ENCODE data around the gene STARD8. TPM values are rescaled to one million over a fixed set of nuclear protein-coding genes. Genes with fewer than 3 reads are reported as not detected.

Gene STARD8
- total RNA-seq, 1 donor: 1.4 TPM

DNA sequence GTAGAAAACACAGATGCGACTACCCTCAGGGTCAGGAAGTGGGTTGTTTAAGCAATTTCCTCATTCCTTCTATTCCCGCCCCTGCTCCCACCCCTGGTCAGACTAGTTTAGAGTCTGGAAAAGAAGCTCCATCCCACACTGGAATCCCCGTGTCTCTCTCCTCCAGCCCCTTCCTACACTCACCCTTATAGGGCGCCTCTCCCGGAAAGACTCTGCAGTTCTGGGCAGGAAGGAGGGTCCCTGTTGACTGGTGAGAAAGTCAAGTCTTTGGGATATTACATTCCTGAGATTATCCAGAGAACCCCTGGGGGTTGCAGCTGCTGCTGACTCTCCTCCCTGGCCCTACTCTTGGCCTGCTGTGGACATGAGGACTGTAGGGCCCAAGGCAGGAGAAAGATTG lies 11.9 kb downstream of the STARD8 start:
- H3K9me3 ChIP-seq (ENCODE audit: low read depth, low read length): no peaks in the 10 kb centered on the region
- peak overlapping the region; percentile 36 for H2AFZ ChIP-seq (ENCODE audit: low read length)
- H3K27me3 ChIP-seq (ENCODE audit: insufficient read depth, low read length): peaks cover 8% of the 10 kb centered on the region
- no peaks in the 10 kb centered on the region for H3K36me3 ChIP-seq (ENCODE audit: insufficient read depth, low read length)
- no peak for DNase-seq (ENCODE audit: insufficient read length, low spot score, missing footprints)
- no peak overlapping the region for H3K4me2 ChIP-seq (ENCODE audit: insufficient read depth, low read length)
- H3K27ac ChIP-seq (ENCODE audit: low read depth, low read length): no peak overlapping the region
- H4K20me1 ChIP-seq (ENCODE audit: insufficient read depth, low read length): no peaks in the 10 kb centered on the region
- H3K4me1 ChIP-seq (ENCODE audit: insufficient read depth, low read length): peaks cover 11% of the 10 kb centered on the region
- no peak for TF ChIP-seq CTCF (IDR thresholded peaks at IDR 0.05; ENCODE audit: extremely low read depth, low read depth, low read length)
- H3K4me3 ChIP-seq (ENCODE audit: insufficient read depth, low read length): no peak overlapping the region
- no peaks in the 10 kb centered on the region for H3K79me2 ChIP-seq (ENCODE audit: insufficient read depth, low read length)

DNA sequence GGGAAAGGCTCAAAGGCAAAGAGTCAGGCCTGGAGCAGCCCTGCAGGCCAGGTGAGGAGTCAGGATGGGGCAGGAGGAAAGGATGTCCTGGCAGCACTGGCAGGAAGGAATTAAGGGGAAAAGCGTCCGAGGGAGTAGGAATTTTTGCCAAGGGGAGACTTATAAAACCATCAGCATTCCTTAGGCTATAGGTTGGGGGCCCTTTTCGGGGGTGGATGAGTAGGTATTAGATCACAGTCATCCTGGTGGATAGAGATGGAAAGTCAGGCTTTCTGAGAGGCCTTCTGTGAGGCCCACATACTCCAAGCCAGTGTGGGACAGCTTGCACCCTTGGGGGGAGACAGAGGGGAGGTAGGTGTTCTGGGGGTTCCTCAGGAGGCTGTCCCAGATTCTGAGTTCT lies 12.3 kb downstream of the STARD8 start:
- no peak for DNase-seq (ENCODE audit: insufficient read length, low spot score, missing footprints)
- Histone ChIP-seq H3K9me3 (ENCODE audit: low read depth, low read length) (no peaks in the 10 kb centered on the region), H3K4me3 (ENCODE audit: insufficient read depth, low read length) (no peak overlapping the region), H3K27ac (ENCODE audit: low read depth, low read length) (no peak overlapping the region), H4K20me1 (ENCODE audit: insufficient read depth, low read length) (no peaks in the 10 kb centered on the region), H3K4me2 (ENCODE audit: insufficient read depth, low read length) (no peak overlapping the region), H3K27me3 (ENCODE audit: insufficient read depth, low read length) (peaks cover 10% of the 10 kb centered on the region), H2AFZ (ENCODE audit: low read length) (peak overlapping the region; percentile 36), H3K36me3 (ENCODE audit: insufficient read depth, low read length) (no peaks in the 10 kb centered on the region), H3K79me2 (ENCODE audit: insufficient read depth, low read length) (no peaks in the 10 kb centered on the region), H3K4me1 (ENCODE audit: insufficient read depth, low read length) (peaks cover 11% of the 10 kb centered on the region)
- TF ChIP-seq CTCF (IDR thresholded peaks at IDR 0.05; ENCODE audit: extremely low read depth, low read depth, low read length): no peak

- no peaks in the 10 kb centered on the region for H3K79me2 ChIP-seq (ENCODE audit: insufficient read depth, low read length)
- no peaks in the 10 kb centered on the region for H4K20me1 ChIP-seq (ENCODE audit: insufficient read depth, low read length)
- TF ChIP-seq CTCF (IDR thresholded peaks at IDR 0.05; ENCODE audit: extremely low read depth, low read depth, low read length): no peak
Observed at GRCh38 chrX:68660746-68661145, 13.3 kb downstream of the STARD8 start.

DNA sequence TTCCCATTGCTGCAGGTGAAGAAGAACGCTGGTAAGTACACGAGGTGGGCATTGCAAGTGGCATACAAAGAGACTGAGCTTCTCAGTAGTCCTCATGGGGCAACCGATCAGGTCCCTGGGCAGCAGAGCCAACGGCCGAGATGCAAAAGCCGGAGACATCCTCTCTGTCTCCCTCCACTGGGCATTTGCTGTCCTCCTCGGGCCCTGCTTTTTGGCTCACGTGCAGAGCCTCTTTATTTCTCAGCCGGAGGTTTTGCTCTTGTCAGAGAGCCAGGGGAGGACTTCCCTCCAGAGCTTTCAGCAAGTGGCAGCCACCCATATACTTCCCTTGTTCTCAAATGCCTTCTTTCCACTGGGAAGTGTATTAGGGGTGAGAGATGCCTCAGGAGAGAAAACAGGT lies 18.0 kb downstream of the STARD8 start:
- Histone ChIP-seq H3K4me3 (ENCODE audit: insufficient read depth, low read length) (no peak overlapping the region), H3K27me3 (ENCODE audit: insufficient read depth, low read length) (peaks cover 16% of the 10 kb centered on the region), H3K36me3 (ENCODE audit: insufficient read depth, low read length) (no peaks in the 10 kb centered on the region), H3K27ac (ENCODE audit: low read depth, low read length) (no peak overlapping the region), H3K4me1 (ENCODE audit: insufficient read depth, low read length) (no peaks in the 10 kb centered on the region), H3K9me3 (ENCODE audit: low read depth, low read length) (no peaks in the 10 kb centered on the region), H3K4me2 (ENCODE audit: insufficient read depth, low read length) (no peak overlapping the region), H2AFZ (ENCODE audit: low read length) (no peak overlapping the region), H3K79me2 (ENCODE audit: insufficient read depth, low read length) (no peaks in the 10 kb centered on the region), H4K20me1 (ENCODE audit: insufficient read depth, low read length) (peaks cover 4% of the 10 kb centered on the region)
- no peak for DNase-seq (ENCODE audit: insufficient read length, low spot score, missing footprints)
- TF ChIP-seq CTCF (IDR thresholded peaks at IDR 0.05; ENCODE audit: extremely low read depth, low read depth, low read length): peak; percentile 31

More at GRCh38 chrX:68660746-68661145, 13.3 kb downstream of the STARD8 start:
- H3K4me3 ChIP-seq (ENCODE audit: insufficient read depth, low read length): no peak overlapping the region
- H3K36me3 ChIP-seq (ENCODE audit: insufficient read depth, low read length): no peaks in the 10 kb centered on the region
- peaks cover 11% of the 10 kb centered on the region for H3K4me1 ChIP-seq (ENCODE audit: insufficient read depth, low read length)
- H3K4me2 ChIP-seq (ENCODE audit: insufficient read depth, low read length): no peak overlapping the region
- no peaks in the 10 kb centered on the region for H3K9me3 ChIP-seq (ENCODE audit: low read depth, low read length)
- DNase-seq (ENCODE audit: insufficient read length, low spot score, missing footprints): no peak
- no peak overlapping the region for H3K27ac ChIP-seq (ENCODE audit: low read depth, low read length)
- no peak overlapping the region for H2AFZ ChIP-seq (ENCODE audit: low read length)
- H3K27me3 ChIP-seq (ENCODE audit: insufficient read depth, low read length): peaks cover 10% of the 10 kb centered on the region

Measured in osteoblast (primary cell).